ENCODE data around the gene PLXNA4.

PLXNA4 gene

GRCh38 chr7:132255115-132255797 lies 321.0 kb downstream of the PLXNA4 start:
- Mint-ChIP-seq H3K27me3 (peaks cover 31% of the 10 kb centered on the region), H3K27ac (no peak overlapping the region), H3K4me3 (no peak overlapping the region), H3K4me1 (no peaks in the 10 kb centered on the region), H3K36me3 (no peaks in the 10 kb centered on the region), H3K9me3 (no peaks in the 10 kb centered on the region)
- ATAC-seq = no peak

GRCh38 chr7:132254455-132254854 lies 321.8 kb downstream of the PLXNA4 start:
- no peaks in the 10 kb centered on the region for H3K4me1 Mint-ChIP-seq

GRCh38 chr7:132252793-132253100 lies 323.5 kb downstream of the PLXNA4 start:
- Mint-ChIP-seq H3K27me3 (peaks cover 31% of the 10 kb centered on the region), H3K4me3 (no peak overlapping the region), H3K36me3 (no peaks in the 10 kb centered on the region), H3K4me1 (no peaks in the 10 kb centered on the region), H3K9me3 (peaks cover 2% of the 10 kb centered on the region), H3K27ac (no peak overlapping the region)
- ATAC-seq = no peak

More at GRCh38 chr7:132254455-132254854, 321.8 kb downstream of the PLXNA4 start:
- Mint-ChIP-seq H3K4me3 (no peak overlapping the region), H3K27ac (no peak overlapping the region), H3K27me3 (peaks cover 31% of the 10 kb centered on the region), H3K9me3 (no peaks in the 10 kb centered on the region), H3K36me3 (no peaks in the 10 kb centered on the region)
- no peak for ATAC-seq

GRCh38 chr7:132251327-132251659 lies 325.0 kb downstream of the PLXNA4 start:
- peaks cover 29% of the 10 kb centered on the region for H3K27me3 Mint-ChIP-seq
- no peak overlapping the region for H3K4me3 Mint-ChIP-seq
- no peak overlapping the region for H3K27ac Mint-ChIP-seq
- peaks cover 2% of the 10 kb centered on the region for H3K9me3 Mint-ChIP-seq
- H3K4me1 Mint-ChIP-seq = no peaks in the 10 kb centered on the region
- no peaks in the 10 kb centered on the region for H3K36me3 Mint-ChIP-seq
- ATAC-seq = no peak

GRCh38 chr7:132250480-132251326 lies 325.6 kb downstream of the PLXNA4 start:
- no peak for ATAC-seq
- no peak overlapping the region for H3K27ac Mint-ChIP-seq
- H3K4me3 Mint-ChIP-seq = no peak overlapping the region
- H3K27me3 Mint-ChIP-seq = peaks cover 23% of the 10 kb centered on the region
- H3K36me3 Mint-ChIP-seq = no peaks in the 10 kb centered on the region
- peaks cover 4% of the 10 kb centered on the region for H3K9me3 Mint-ChIP-seq
- no peaks in the 10 kb centered on the region for H3K4me1 Mint-ChIP-seq

GRCh38 chr7:132249256-132249971 lies 326.9 kb downstream of the PLXNA4 start:
- no peak overlapping the region for H3K4me3 Mint-ChIP-seq
- ATAC-seq = no peak

GRCh38 chr7:132248841-132249240 lies 327.4 kb downstream of the PLXNA4 start:
- ATAC-seq = no peak
- Mint-ChIP-seq H3K36me3 (no peaks in the 10 kb centered on the region), H3K9me3 (peaks cover 7% of the 10 kb centered on the region), H3K27ac (no peak overlapping the region), H3K27me3 (peaks cover 7% of the 10 kb centered on the region), H3K4me1 (no peaks in the 10 kb centered on the region), H3K4me3 (no peak overlapping the region)

More at GRCh38 chr7:132249256-132249971, 326.9 kb downstream of the PLXNA4 start:
- Mint-ChIP-seq H3K27ac (no peak overlapping the region), H3K4me1 (no peaks in the 10 kb centered on the region), H3K36me3 (no peaks in the 10 kb centered on the region), H3K9me3 (peaks cover 7% of the 10 kb centered on the region), H3K27me3 (peaks cover 13% of the 10 kb centered on the region)

- Mint-ChIP-seq H3K36me3 (no peaks in the 10 kb centered on the region), H3K27me3 (no peaks in the 10 kb centered on the region), H3K4me1 (no peaks in the 10 kb centered on the region), H3K27ac (no peak overlapping the region), H3K4me3 (no peak overlapping the region), H3K9me3 (peaks cover 7% of the 10 kb centered on the region)
- no peak for ATAC-seq
Measured at GRCh38 chr7:132247995-132248618, 328.2 kb downstream of the PLXNA4 start.

GRCh38 chr7:132246591-132246990 lies 329.7 kb downstream of the PLXNA4 start:
- H3K36me3 Mint-ChIP-seq = no peaks in the 10 kb centered on the region
- ATAC-seq = no peak
- no peaks in the 10 kb centered on the region for H3K4me1 Mint-ChIP-seq
- H3K4me3 Mint-ChIP-seq = no peak overlapping the region
- no peak overlapping the region for H3K27ac Mint-ChIP-seq
- H3K27me3 Mint-ChIP-seq = no peaks in the 10 kb centered on the region
- H3K9me3 Mint-ChIP-seq = peaks cover 7% of the 10 kb centered on the region

GRCh38 chr7:132245539-132245938 lies 330.7 kb downstream of the PLXNA4 start:
- Mint-ChIP-seq H3K27ac (no peak overlapping the region), H3K27me3 (no peaks in the 10 kb centered on the region), H3K4me3 (no peak overlapping the region), H3K9me3 (peaks cover 7% of the 10 kb centered on the region), H3K4me1 (no peaks in the 10 kb centered on the region), H3K36me3 (no peaks in the 10 kb centered on the region)
- ATAC-seq = no peak

- Mint-ChIP-seq H3K4me1 (no peaks in the 10 kb centered on the region), H3K4me3 (no peak overlapping the region), H3K9me3 (peaks cover 7% of the 10 kb centered on the region), H3K27ac (no peak overlapping the region), H3K36me3 (no peaks in the 10 kb centered on the region), H3K27me3 (no peaks in the 10 kb centered on the region)
- ATAC-seq = no peak
Measured at GRCh38 chr7:132244903-132245480, 331.3 kb downstream of the PLXNA4 start.

GRCh38 chr7:132243463-132243862 lies 332.8 kb downstream of the PLXNA4 start:
- no peaks in the 10 kb centered on the region for H3K4me1 Mint-ChIP-seq
- H3K27ac Mint-ChIP-seq = no peak overlapping the region
- no peak for ATAC-seq
- H3K9me3 Mint-ChIP-seq = peaks cover 7% of the 10 kb centered on the region
- H3K36me3 Mint-ChIP-seq = no peaks in the 10 kb centered on the region
- H3K4me3 Mint-ChIP-seq = no peak overlapping the region
- H3K27me3 Mint-ChIP-seq = no peaks in the 10 kb centered on the region

GRCh38 chr7:132243051-132243450 lies 333.2 kb downstream of the PLXNA4 start:
- H3K9me3 Mint-ChIP-seq = peaks cover 4% of the 10 kb centered on the region
- H3K27ac Mint-ChIP-seq = no peak overlapping the region
- ATAC-seq = no peak
- H3K27me3 Mint-ChIP-seq = no peaks in the 10 kb centered on the region
- H3K4me3 Mint-ChIP-seq = no peak overlapping the region
- H3K36me3 Mint-ChIP-seq = no peaks in the 10 kb centered on the region
- H3K4me1 Mint-ChIP-seq = no peaks in the 10 kb centered on the region

GRCh38 chr7:132242192-132242812 lies 334.0 kb downstream of the PLXNA4 start:
- Mint-ChIP-seq H3K9me3 (peaks cover 4% of the 10 kb centered on the region), H3K36me3 (no peaks in the 10 kb centered on the region), H3K4me3 (no peak overlapping the region), H3K4me1 (no peaks in the 10 kb centered on the region), H3K27ac (no peak overlapping the region), H3K27me3 (no peaks in the 10 kb centered on the region)
- no peak for ATAC-seq

All from stimulated activated memory B cell treated with anti-CD40 and anti-IgM and Interleukin-4, amounts not matched to agents 10 μg/mL and 1 μg/mL and 100 μg/mL, for 72 hours (primary cell).